Measurements from ENCODE around the gene LTC4S. TPM values are rescaled to one million over a fixed set of nuclear protein-coding genes. Genes with fewer than 3 reads are reported as not detected.

Gene LTC4S
- total RNA-seq, 4 donors from 2014 or later, result 3.0 to 3.8 (median 3.2) TPM; not detected in 1

GRCh38 chr5:179777456-179777855 lies 16.3 kb upstream of the LTC4S start:
- in situ Hi-C loops (cut with MboI; ENCODE audit: low pct_ligation_motif_present in 1 of 4, low pct_unique_long_range_greater_than_20kb in 1 of 4, low sequenced_read_pairs in 3 of 4), result no loop called here
- WGBS, 2 donors (ENCODE audit: low coverage in 1 of 2), result 92% methylated on average over 8 of the region's 10 CpGs; no CpG with 5 or more reads in 1 of the 2 donors

GRCh38 chr5:179777909-179778308 lies 15.9 kb upstream of the LTC4S start:
- in situ Hi-C loops (cut with MboI; ENCODE audit: low pct_ligation_motif_present in 1 of 4, low pct_unique_long_range_greater_than_20kb in 1 of 4, low sequenced_read_pairs in 3 of 4), result no loop called here
- H3K36me3 ChIP-seq, result peaks cover 0 to 24% (median 10%) of the 10 kb centered on the region in 4 donors
- 85% methylated on average over 9 of the region's 9 CpGs; no CpG with 5 or more reads in 1 of the 2 donors for WGBS, 2 donors (ENCODE audit: low coverage in 1 of 2)

More at GRCh38 chr5:179777456-179777855, 16.3 kb upstream of the LTC4S start:
- no peak overlapping the region for H3K4me3 ChIP-seq
- no peaks in the 10 kb centered on the region for H3K27me3 ChIP-seq
- peaks cover 0 to 24% (median 12%) of the 10 kb centered on the region in 4 donors for H3K36me3 ChIP-seq
- H3K27ac ChIP-seq, result no peak overlapping the region
- H3K9me3 ChIP-seq, result no peaks in the 10 kb centered on the region
- TF ChIP-seq POLR2A (IDR thresholded peaks at IDR 0.05) (no peak), EP300 (IDR thresholded peaks at IDR 0.05; ENCODE audit: low read depth) (no peak), CTCF (IDR thresholded peaks at IDR 0.05) (no peak), POLR2AphosphoS5 (IDR thresholded peaks at IDR 0.05) (no peak)
- H3K4me1 ChIP-seq, result no peaks in the 10 kb centered on the region
- intact Hi-C loops (cut with DNase I; ENCODE audit: low total_unique reads), result no loop called here
- no peak for DNase-seq

GRCh38 chr5:179778591-179778990 lies 15.2 kb upstream of the LTC4S start:
- no peaks in the 10 kb centered on the region for H3K4me1 ChIP-seq
- TF ChIP-seq CTCF (IDR thresholded peaks at IDR 0.05) (no peak), EP300 (IDR thresholded peaks at IDR 0.05; ENCODE audit: low read depth) (no peak), POLR2A (IDR thresholded peaks at IDR 0.05) (no peak), POLR2AphosphoS5 (IDR thresholded peaks at IDR 0.05) (no peak)
- peaks cover 0 to 20% (median 7%) of the 10 kb centered on the region in 4 donors for H3K36me3 ChIP-seq
- 97 to 100% methylated on average over 3 to 5 of the region's 5 CpGs for WGBS, 2 donors (ENCODE audit: low coverage in 1 of 2)
- in situ Hi-C loops (cut with MboI; ENCODE audit: low pct_ligation_motif_present in 1 of 4, low pct_unique_long_range_greater_than_20kb in 1 of 4, low sequenced_read_pairs in 3 of 4), result no loop called here
- H3K27me3 ChIP-seq, result no peaks in the 10 kb centered on the region
- intact Hi-C loops (cut with DNase I; ENCODE audit: low total_unique reads), result no loop called here
- DNase-seq, result no peak
- no peaks in the 10 kb centered on the region for H3K9me3 ChIP-seq
- H3K27ac ChIP-seq, result no peak overlapping the region
- no peak overlapping the region for H3K4me3 ChIP-seq

More at GRCh38 chr5:179777909-179778308, 15.9 kb upstream of the LTC4S start:
- no peaks in the 10 kb centered on the region for H3K27me3 ChIP-seq
- H3K27ac ChIP-seq, result no peak overlapping the region
- no peak for DNase-seq
- intact Hi-C loops (cut with DNase I; ENCODE audit: low total_unique reads), result no loop called here
- H3K4me1 ChIP-seq, result no peaks in the 10 kb centered on the region
- TF ChIP-seq CTCF (IDR thresholded peaks at IDR 0.05), result no peak
- TF ChIP-seq POLR2AphosphoS5 (IDR thresholded peaks at IDR 0.05), result no peak
- no peak for TF ChIP-seq POLR2A (IDR thresholded peaks at IDR 0.05)
- no peak for TF ChIP-seq EP300 (IDR thresholded peaks at IDR 0.05; ENCODE audit: low read depth)
- no peak overlapping the region for H3K4me3 ChIP-seq
- H3K9me3 ChIP-seq, result no peaks in the 10 kb centered on the region

- TF ChIP-seq EP300 (IDR thresholded peaks at IDR 0.05; ENCODE audit: low read depth) (no peak), POLR2A (IDR thresholded peaks at IDR 0.05) (no peak), POLR2AphosphoS5 (IDR thresholded peaks at IDR 0.05) (no peak), CTCF (IDR thresholded peaks at IDR 0.05) (no peak)
- H3K9me3 ChIP-seq, result no peaks in the 10 kb centered on the region
- in situ Hi-C loops (cut with MboI; ENCODE audit: low pct_ligation_motif_present in 1 of 4, low pct_unique_long_range_greater_than_20kb in 1 of 4, low sequenced_read_pairs in 3 of 4), result no loop called here
- no peaks in the 10 kb centered on the region for H3K4me1 ChIP-seq
- H3K36me3 ChIP-seq, result peaks cover 0 to 11% (median 4%) of the 10 kb centered on the region in 4 donors
- no peaks in the 10 kb centered on the region for H3K27me3 ChIP-seq
- H3K27ac ChIP-seq, result no peak overlapping the region
- 95% methylated on average over 4 of the region's 4 CpGs; no CpG with 5 or more reads in 1 of the 2 donors for WGBS, 2 donors (ENCODE audit: low coverage in 1 of 2)
- H3K4me3 ChIP-seq, result no peak overlapping the region
- no peak for DNase-seq
- intact Hi-C loops (cut with DNase I; ENCODE audit: low total_unique reads), result no loop called here
Measured at GRCh38 chr5:179779826-179780225, 14.0 kb upstream of the LTC4S start.
